Endothelial cell of umbilical vein (primary cell): ENCODE results near the gene RFNG. TPM values are rescaled to one million over a fixed set of nuclear protein-coding genes. Genes with fewer than 3 reads are reported as not detected.

Experiments used
- BruUV-seq: library from RNA; stranded (reverse); fragments of 400-500 nt; replicated peaks from 2 replicates; lab custom pipeline; 2021; lab: Mats Ljungman, UMichigan
- CTCF ChIA-PET: fragments of 300-600, 350-600 bp; sonication (Branson Sonifier 250); formaldehyde crosslinking; loops from one replicate; lab custom pipeline; 2021; ENCODE audit warnings: antibody characterized with exemption, inconsistent platforms; lab: Charles Lee
- POLR2A ChIA-PET: fragments of 300-600, 350-600 bp; sonication (Branson Sonifier 250); formaldehyde crosslinking; loops from one replicate; lab custom pipeline; 2021; ENCODE audit warnings: antibody characterized with exemption, inconsistent platforms; lab: Charles Lee
- DNase-seq: peaks from one replicate; pipeline ENCODE4 v3.0.0-alpha.2; 2011; ENCODE audit warnings: low read depth, low spot score
- FAIRE-seq: peaks from 2 replicates; lab custom pipeline; 2011; peaks lifted over from hg19 to GRCh38; lab: Jason Lieb, UNC
- H2AFZ ChIP-seq: 2 replicates; pipeline ENCODE4 v1.6.0; 2012; ENCODE audit warnings: low read depth, low read length, control low read depth, inconsistent platforms
- H3K27ac ChIP-seq: 2 replicates; pipeline ENCODE4 v1.5.1; 2011; ENCODE audit warnings: low read depth, mild to moderate bottlenecking, control low read depth, low read length, moderate library complexity; ENCODE audit not compliant: insufficient read depth
- H3K27me3 ChIP-seq, 2 experiments: 2 replicates each; pipeline versions ENCODE4 v1.6.0 to v1.6.1; 2011; ENCODE audit warnings: low read length in 2 of 2, mixed read lengths in 1 of 2; ENCODE audit not compliant: control insufficient read depth in 2 of 2, insufficient read depth in 2 of 2
- H3K36me3 ChIP-seq, 2 experiments: 2 replicates in 1 of 2; 3 replicates in 1 of 2; pipeline ENCODE4 v1.5.1; 2011; ENCODE audit warnings: low read length in 2 of 2, mild to moderate bottlenecking in 1 of 2, moderate library complexity in 1 of 2; ENCODE audit not compliant: control insufficient read depth in 2 of 2, insufficient read depth in 2 of 2; ENCODE audit errors: extremely low read depth in 1 of 2
- H3K4me1 ChIP-seq: 3 replicates; pipeline ENCODE4 v1.5.1; 2011; ENCODE audit warnings: mild to moderate bottlenecking, low read length; ENCODE audit not compliant: control insufficient read depth, insufficient read depth; ENCODE audit errors: extremely low read depth
- H3K4me2 ChIP-seq: 2 replicates; pipeline ENCODE4 v1.6.1; 2011; ENCODE audit warnings: low read length, control low read depth, mixed read lengths; ENCODE audit not compliant: insufficient read depth
- H3K4me3 ChIP-seq, 3 experiments: fragments of 200-600 bp in 1 of 3; sonication (generic), shearing (Covaris generic) in 1 of 3; replicated peaks in 1 of 3; 2 replicates each; pipeline ENCODE4 v1.5.1; 2011 to 2016; ENCODE audit warnings: control low read depth in 3 of 3, low read length in 3 of 3, mild to moderate bottlenecking in 2 of 3, inconsistent platforms in 1 of 3, low read depth in 1 of 3, moderate library complexity in 1 of 3; ENCODE audit not compliant: insufficient read depth in 1 of 3
- H3K79me2 ChIP-seq: 2 replicates; pipeline ENCODE4 v1.6.0; 2012; ENCODE audit warnings: low read length, inconsistent platforms; ENCODE audit not compliant: control insufficient read depth, insufficient read depth
- H3K9ac ChIP-seq: replicated peaks from 2 replicates; pipeline ENCODE3; 2011; ENCODE audit warnings: low read length, control low read depth; ENCODE audit not compliant: insufficient read depth; ENCODE audit errors: extremely low read depth
- H3K9me1 ChIP-seq: replicated peaks from 3 replicates; pipeline ENCODE4 v1.6.0; 2011; ENCODE audit warnings: mild to moderate bottlenecking, low read length; ENCODE audit not compliant: control insufficient read depth, insufficient read depth; ENCODE audit errors: extremely low read depth
- H3K9me3 ChIP-seq: replicated peaks from 2 replicates; pipeline ENCODE4 v1.5.1; 2012; ENCODE audit warnings: low read length, inconsistent platforms; ENCODE audit not compliant: control insufficient read depth, insufficient read depth
- H4K20me1 ChIP-seq: replicated peaks from 2 replicates; pipeline ENCODE3; 2011; ENCODE audit warnings: mild to moderate bottlenecking, low read length; ENCODE audit not compliant: control insufficient read depth, insufficient read depth; ENCODE audit errors: extremely low read depth
- EZH2 ChIP-seq: IDR thresholded peaks from 2 replicates; pipeline ENCODE4 v1.6.1; 2012; ENCODE audit warnings: borderline replicate concordance, low read depth, mild to moderate bottlenecking, moderate library complexity, low read length, inconsistent platforms; ENCODE audit not compliant: severe bottlenecking
- FOS ChIP-seq: IDR thresholded peaks from 2 replicates; pipeline ENCODE4 v1.6.1; 2011; ENCODE audit warnings: mild to moderate bottlenecking, low read length, moderate library complexity, borderline replicate concordance; ENCODE audit not compliant: insufficient read depth
- GATA2 ChIP-seq: IDR thresholded peaks from 2 replicates; pipeline ENCODE4 v1.7.0; 2011; ENCODE audit warnings: low read depth, mild to moderate bottlenecking, moderate library complexity, mixed read lengths, low read length; ENCODE audit not compliant: insufficient read length, insufficient read depth
- JUN ChIP-seq: IDR thresholded peaks from 2 replicates; pipeline ENCODE4 v1.6.1; 2011; ENCODE audit warnings: borderline replicate concordance, low read depth; ENCODE audit not compliant: insufficient read length, insufficient read depth
- MYC ChIP-seq: IDR thresholded peaks from one replicate; pipeline ENCODE4 v1.6.1; 2011; ENCODE audit warnings: mild to moderate bottlenecking, low read depth, low read length
- POLR2A ChIP-seq: IDR thresholded peaks from 2 replicates; pipeline ENCODE4 v1.6.1; 2012; ENCODE audit warnings: low read depth, mild to moderate bottlenecking, control low read depth, low read length
- POLR2AphosphoS5 ChIP-seq: IDR thresholded peaks from 2 replicates; pipeline ENCODE4 v1.6.1; 2012; ENCODE audit warnings: low read depth, mild to moderate bottlenecking, control low read depth, low read length, moderate library complexity; ENCODE audit not compliant: insufficient read depth
- dilution Hi-C: fragments of 300-500 bp; cut with MboI; formaldehyde crosslinking; loops from one replicate; pipeline ENCODE4 v1.15.0; 2019; ENCODE audit warnings: low sequenced_read_pairs; ENCODE audit not compliant: extremely low pct_ligation_motif_present
- intact Hi-C: fragments of 100-400 bp; cut with micrococcal nuclease; formaldehyde crosslinking; loops from one replicate; pipeline ENCODE4 v1.10.0; 2022
- polyA plus RNA-seq, 4 experiments: library from polyadenylated mRNA; depleted of rRNA in 3 of 4; stranded (reverse) in 3 of 4; unstranded in 1 of 4; fragments of >200 nt; gene quantifications; 2 replicates each; pipeline versions ENCODE4 v1.2.1 to v1.2.3, GENCODE V29; 2011 to 2012; ENCODE audit warnings: missing spikeins in 1 of 4
- total RNA-seq: library from RNA; stranded (reverse); gene quantifications from 2 replicates; pipeline ENCODE4 v1.2.3, GENCODE V29; 2021
- TF ChIP-seq, protein P1 (sequence below), 2 donors: IDR thresholded peaks; 1 replicate in 1 of 2; 2 replicates in 1 of 2; pipeline ENCODE4 v1.5.1; 2011; ENCODE audit warnings: low read length in 2 of 2, mild to moderate bottlenecking in 2 of 2, moderate library complexity in 2 of 2, control low read depth in 1 of 2, inconsistent platforms in 1 of 2, low read depth in 1 of 2; ENCODE audit not compliant: insufficient read depth in 1 of 2; ENCODE audit errors: extremely low read depth in 1 of 2
- TF ChIP-seq, protein P2 (sequence below): IDR thresholded peaks from 2 replicates; pipeline ENCODE4 v1.6.1; 2011; ENCODE audit not compliant: insufficient read depth, insufficient read length

The RFNG gene
- total and polyA plus RNA-seq, 2 donors (not counting 3 experiments of a cell fraction or from before 2014, with no cell fraction given) = 33.7 to 40.0 TPM

DNA sequence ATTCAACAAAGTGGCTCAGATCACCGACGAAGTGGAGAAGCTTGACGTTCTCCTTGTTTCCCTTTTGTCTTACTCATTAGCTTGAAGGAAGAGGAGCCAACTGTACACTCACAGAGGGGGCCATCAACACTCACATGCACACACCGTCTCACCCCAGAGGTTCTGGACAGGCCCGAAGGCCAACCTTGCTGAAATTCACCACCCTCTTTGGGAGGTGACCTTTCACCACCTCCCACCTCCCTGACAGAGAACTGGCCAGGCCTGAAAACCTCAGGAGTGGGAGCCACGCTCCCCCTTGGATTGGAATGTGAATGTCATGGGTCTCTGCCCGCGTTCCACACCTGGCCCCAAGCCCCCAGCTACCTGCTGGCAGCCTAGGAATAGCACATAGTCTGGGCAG, 16.1 kb downstream of the RFNG start:
- Histone ChIP-seq H3K9me3 (no peaks in the 10 kb centered on the region), H3K4me2 (no peak overlapping the region), H4K20me1 (no peaks in the 10 kb centered on the region), H3K27ac (no peak overlapping the region), H2AFZ (no peak overlapping the region), H3K36me3 (no peaks in the 10 kb centered on the region), H3K4me3 (no peak overlapping the region), H3K9ac (no peak overlapping the region), H3K9me1 (no peaks in the 10 kb centered on the region), H3K27me3 (no peaks in the 10 kb centered on the region), H3K79me2 (peaks cover 7% of the 10 kb centered on the region), H3K4me1 (peaks cover 16% of the 10 kb centered on the region)
- CTCF ChIA-PET = interaction anchor here (1.1 kb wide), 1 partner anchor 12 kb away, joined by 6 read pairs; the partner anchor contains the start of genes CENPX and LRRC45
- intact Hi-C loops = loop anchor here (10.0 kb wide), 2 partner anchors 199 to 379 kb away; partner anchors contain the start of genes HEXD and OGFOD3
- BruUV-seq = no TSS peak
- dilution Hi-C loops = no loop called here
- FAIRE-seq (peak; percentile 21), DNase-seq (no peak)
- TF ChIP-seq, protein P1, sequence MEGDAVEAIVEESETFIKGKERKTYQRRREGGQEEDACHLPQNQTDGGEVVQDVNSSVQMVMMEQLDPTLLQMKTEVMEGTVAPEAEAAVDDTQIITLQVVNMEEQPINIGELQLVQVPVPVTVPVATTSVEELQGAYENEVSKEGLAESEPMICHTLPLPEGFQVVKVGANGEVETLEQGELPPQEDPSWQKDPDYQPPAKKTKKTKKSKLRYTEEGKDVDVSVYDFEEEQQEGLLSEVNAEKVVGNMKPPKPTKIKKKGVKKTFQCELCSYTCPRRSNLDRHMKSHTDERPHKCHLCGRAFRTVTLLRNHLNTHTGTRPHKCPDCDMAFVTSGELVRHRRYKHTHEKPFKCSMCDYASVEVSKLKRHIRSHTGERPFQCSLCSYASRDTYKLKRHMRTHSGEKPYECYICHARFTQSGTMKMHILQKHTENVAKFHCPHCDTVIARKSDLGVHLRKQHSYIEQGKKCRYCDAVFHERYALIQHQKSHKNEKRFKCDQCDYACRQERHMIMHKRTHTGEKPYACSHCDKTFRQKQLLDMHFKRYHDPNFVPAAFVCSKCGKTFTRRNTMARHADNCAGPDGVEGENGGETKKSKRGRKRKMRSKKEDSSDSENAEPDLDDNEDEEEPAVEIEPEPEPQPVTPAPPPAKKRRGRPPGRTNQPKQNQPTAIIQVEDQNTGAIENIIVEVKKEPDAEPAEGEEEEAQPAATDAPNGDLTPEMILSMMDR (IDR thresholded peaks at IDR 0.05; ENCODE audit: extremely low read depth in 1 of 2, insufficient read depth in 1 of 2, low read depth in 1 of 2, low read length in 2 of 2) = no peak
- TF ChIP-seq POLR2A (no peak), MYC (no peak), JUN (no peak), FOS (no peak), POLR2AphosphoS5 (no peak), EZH2 (no peak), GATA2 (no peak)
- TF ChIP-seq, protein P2, sequence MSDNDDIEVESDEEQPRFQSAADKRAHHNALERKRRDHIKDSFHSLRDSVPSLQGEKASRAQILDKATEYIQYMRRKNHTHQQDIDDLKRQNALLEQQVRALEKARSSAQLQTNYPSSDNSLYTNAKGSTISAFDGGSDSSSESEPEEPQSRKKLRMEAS = no peak
- POLR2A ChIA-PET = no interaction called here
